SK-N-MC (cell line): Measurements from ENCODE around the gene PARVB.
A peak's percentile ranks its signal among the peaks of the same experiment; 100 is the strongest.

ENCODE experiments used
- DNase-seq: peaks from one replicate; pipeline ENCODE4 v3.0.0-alpha.2; 2011; ENCODE audit warnings: low read depth, low spot score
- H3K27ac ChIP-seq: fragments of 200-600 bp; sonication (generic); 2 replicates; pipeline ENCODE4 v1.5.1; 2016; ENCODE audit warnings: mixed run types
- H3K36me3 ChIP-seq: fragments of 200-600 bp; sonication (generic); 2 replicates; pipeline ENCODE4 v1.6.1; 2017; ENCODE audit warnings: antibody characterized with exemption, low read length, mixed read lengths; ENCODE audit not compliant: insufficient read depth
- H3K4me3 ChIP-seq: fragments of 200-600 bp; sonication (generic); 2 replicates; pipeline ENCODE4 v1.5.1; 2016
- H3K9ac ChIP-seq: fragments of 200-600 bp; sonication (generic); 2 replicates; pipeline ENCODE4 v1.8.0; 2017; ENCODE audit warnings: mixed run types, mixed read lengths; ENCODE audit not compliant: insufficient read length
- H3K9me3 ChIP-seq: fragments of 200-600 bp; sonication (generic); 2 replicates; pipeline ENCODE4 v1.6.1; 2017; ENCODE audit warnings: low read depth, mild to moderate bottlenecking, antibody characterized with exemption, low read length, moderate library complexity, mixed read lengths
- EZH2 ChIP-seq: fragments of 200-600 bp; sonication (generic); IDR thresholded peaks from one replicate; pipeline ENCODE4 v1.6.1; 2017; ENCODE audit warnings: antibody characterized with exemption
- FOXP2 ChIP-seq: optimal IDR thresholded peaks from 2 replicates; pipeline ENCODE3; 2011; ENCODE audit warnings: mild to moderate bottlenecking, moderate library complexity; ENCODE audit not compliant: insufficient read depth; ENCODE audit errors: extremely low read length, control extremely low read depth
- POLR2AphosphoS5 ChIP-seq: IDR thresholded peaks from 2 replicates; pipeline ENCODE4 v1.6.1; 2012; ENCODE audit warnings: mild to moderate bottlenecking, low read depth, low read length, borderline replicate concordance

Gene PARVB

DNA sequence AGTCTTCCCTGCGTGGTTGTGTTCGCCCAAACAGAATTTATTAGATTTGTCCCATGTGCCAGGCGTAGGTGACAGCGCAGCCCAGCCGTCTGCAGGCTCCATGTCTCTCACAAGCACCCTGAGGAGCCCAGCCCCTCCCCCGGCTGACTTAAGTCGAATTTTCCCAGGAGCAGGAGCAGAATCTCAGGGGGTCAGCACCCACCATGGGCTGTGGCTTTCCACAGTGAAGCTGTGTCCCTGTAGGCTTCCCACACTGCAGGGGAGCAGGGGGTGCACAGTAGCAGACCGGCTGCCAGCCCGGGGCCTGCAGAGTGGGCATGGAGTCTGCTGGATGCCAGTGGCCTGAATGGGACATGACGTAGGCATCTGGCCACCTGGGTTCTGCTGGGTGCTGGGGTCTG is 172.6 kb downstream of the PARVB start:
- no peak overlapping the region for H3K27ac ChIP-seq
- H3K9ac ChIP-seq: no peak overlapping the region
- no peak for TF ChIP-seq FOXP2
- no peak for TF ChIP-seq EZH2
- no peak for TF ChIP-seq POLR2AphosphoS5
- no peaks in the 10 kb centered on the region for H3K36me3 ChIP-seq
- no peaks in the 10 kb centered on the region for H3K9me3 ChIP-seq
- H3K4me3 ChIP-seq: no peak overlapping the region
- no peak for DNase-seq

DNA sequence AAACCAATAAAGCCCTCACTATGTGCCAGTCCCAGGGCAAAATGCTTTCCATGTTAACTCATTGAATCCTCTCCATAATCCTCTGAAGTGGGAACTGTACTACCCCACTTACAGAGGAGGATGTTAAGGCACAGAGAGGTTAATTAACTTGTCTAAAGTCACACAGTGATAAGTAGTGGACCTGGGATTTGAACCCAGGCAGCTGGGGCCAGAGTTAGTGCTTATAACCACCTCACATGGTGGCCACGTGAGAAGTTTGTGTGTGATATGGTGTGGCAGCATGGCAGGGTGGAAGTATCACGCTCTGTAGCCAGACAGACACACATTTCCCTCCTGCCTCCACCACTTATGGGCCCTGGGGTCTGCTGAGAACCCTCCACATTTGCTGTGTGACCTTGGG is 173.2 kb downstream of the PARVB start:
- Histone ChIP-seq H3K36me3 (no peaks in the 10 kb centered on the region), H3K9me3 (no peaks in the 10 kb centered on the region), H3K9ac (no peak overlapping the region), H3K4me3 (no peak overlapping the region), H3K27ac (no peak overlapping the region)
- TF ChIP-seq FOXP2: no peak
- TF ChIP-seq POLR2AphosphoS5: no peak
- TF ChIP-seq EZH2: no peak
- DNase-seq: no peak

- no peak for TF ChIP-seq EZH2
- TF ChIP-seq POLR2AphosphoS5: no peak
- no peak for TF ChIP-seq FOXP2
- Histone ChIP-seq H3K9ac (no peak overlapping the region), H3K4me3 (no peak overlapping the region), H3K27ac (no peak overlapping the region), H3K36me3 (no peaks in the 10 kb centered on the region), H3K9me3 (no peaks in the 10 kb centered on the region)
- DNase-seq: no peak
Measured at GRCh38 chr22:44199164-44199563, 175.1 kb downstream of the PARVB start.

- TF ChIP-seq FOXP2 (no peak), POLR2AphosphoS5 (no peak), EZH2 (no peak)
- no peak for DNase-seq
- Histone ChIP-seq H3K36me3 (no peaks in the 10 kb centered on the region), H3K9me3 (no peaks in the 10 kb centered on the region), H3K9ac (no peak overlapping the region), H3K27ac (no peak overlapping the region), H3K4me3 (no peak overlapping the region)
Measured at GRCh38 chr22:44199866-44200265, 175.8 kb downstream of the PARVB start.

GRCh38 chr22:44200451-44200850 is 176.3 kb downstream of the PARVB start:
- no peaks in the 10 kb centered on the region for H3K36me3 ChIP-seq
- H3K9ac ChIP-seq: no peak overlapping the region
- no peaks in the 10 kb centered on the region for H3K9me3 ChIP-seq
- no peak overlapping the region for H3K27ac ChIP-seq
- DNase-seq: no peak
- H3K4me3 ChIP-seq: no peak overlapping the region
- no peak for TF ChIP-seq FOXP2
- no peak for TF ChIP-seq POLR2AphosphoS5
- TF ChIP-seq EZH2: no peak

GRCh38 chr22:44200855-44201550 is 176.9 kb downstream of the PARVB start:
- H3K27ac ChIP-seq: 0 out of 2 replicates have a peak overlapping the region, but pooled peaks have one; percentile 42
- TF ChIP-seq POLR2AphosphoS5 (no peak), FOXP2 (no peak), EZH2 (no peak)
- H3K4me3 ChIP-seq: no peak overlapping the region
- no peak for DNase-seq
- H3K9ac ChIP-seq: no peak overlapping the region
- H3K9me3 ChIP-seq: no peaks in the 10 kb centered on the region
- no peaks in the 10 kb centered on the region for H3K36me3 ChIP-seq

- Histone ChIP-seq H3K27ac (peak overlapping the region; percentile 70), H3K9ac (no peak overlapping the region), H3K36me3 (no peaks in the 10 kb centered on the region), H3K9me3 (no peaks in the 10 kb centered on the region), H3K4me3 (no peak overlapping the region)
- TF ChIP-seq EZH2 (no peak), FOXP2 (no peak), POLR2AphosphoS5 (no peak)
- DNase-seq: no peak
Measured at GRCh38 chr22:44201665-44202064, 177.6 kb downstream of the PARVB start.

GRCh38 chr22:44202261-44202789 is 178.2 kb downstream of the PARVB start:
- peak; percentile 44 for DNase-seq
- H3K27ac ChIP-seq: peak overlapping the region; percentile 70
- H3K36me3 ChIP-seq: no peaks in the 10 kb centered on the region
- peak overlapping the region; percentile 19; the same call in 1 of the 2 replicates for H3K4me3 ChIP-seq
- H3K9me3 ChIP-seq: no peaks in the 10 kb centered on the region
- no peak overlapping the region for H3K9ac ChIP-seq
- no peak for TF ChIP-seq POLR2AphosphoS5
- TF ChIP-seq FOXP2: no peak
- no peak for TF ChIP-seq EZH2

GRCh38 chr22:44203203-44203602 is 179.1 kb downstream of the PARVB start:
- TF ChIP-seq EZH2 (no peak), POLR2AphosphoS5 (no peak), FOXP2 (no peak)
- H3K36me3 ChIP-seq: no peaks in the 10 kb centered on the region
- H3K27ac ChIP-seq: no peak overlapping the region
- no peak overlapping the region for H3K9ac ChIP-seq
- H3K4me3 ChIP-seq: no peak overlapping the region
- DNase-seq: no peak
- H3K9me3 ChIP-seq: no peaks in the 10 kb centered on the region
